ENCODE data around the gene DOCK3.

The DOCK3 gene

GRCh38 chr3:51408021-51408420 lies 733.3 kb downstream of the DOCK3 start:
- Histone ChIP-seq H2AFZ (ENCODE audit: low read length) (no peak overlapping the region), H3K4me3 (ENCODE audit: low read length) (no peak overlapping the region), H3K9me3 (replicated peaks; ENCODE audit: insufficient read depth, low read length) (no peaks in the 10 kb centered on the region), H3K36me3 (replicated peaks; ENCODE audit: insufficient read depth, low read length) (peaks cover 10% of the 10 kb centered on the region; the same call in 1 of the 2 replicates), H3K27ac (ENCODE audit: low read length) (no peak overlapping the region), H3K79me2 (ENCODE audit: low read length) (peaks cover 53% of the 10 kb centered on the region), H3K4me1 (ENCODE audit: low read length) (no peaks in the 10 kb centered on the region), H3K27me3 (replicated peaks; ENCODE audit: insufficient read depth, low read length) (no peaks in the 10 kb centered on the region), H3K9ac (ENCODE audit: low read length) (no peak overlapping the region), H3K4me2 (ENCODE audit: low read depth, low read length) (no peak overlapping the region), H4K20me1 (ENCODE audit: insufficient read depth, low read length) (no peaks in the 10 kb centered on the region), H3F3A (ENCODE audit: insufficient read depth, low read length) (no peaks in the 10 kb centered on the region; the same call in 1 of the 2 replicates), H3K9me2 (replicated peaks; ENCODE audit: insufficient read depth, low read length) (no peaks in the 10 kb centered on the region)
- DNase-seq, result no peak
- TF ChIP-seq CTCF (IDR thresholded peaks at IDR 0.05; ENCODE audit: low read length) (no peak), EZH2phosphoT487 (IDR thresholded peaks at IDR 0.05; ENCODE audit: low read length) (no peak), EZH2 (optimal IDR thresholded peaks at IDR 0.05; ENCODE audit: low read depth, low read length) (no peak)

- H3K36me3 ChIP-seq (replicated peaks; ENCODE audit: insufficient read depth, low read length), result peaks cover 12% of the 10 kb centered on the region; the same call in 1 of the 2 replicates
- H3K4me1 ChIP-seq (ENCODE audit: low read length), result no peaks in the 10 kb centered on the region
- H3K27ac ChIP-seq (ENCODE audit: low read length), result no peak overlapping the region
- H3F3A ChIP-seq (ENCODE audit: insufficient read depth, low read length), result no peaks in the 10 kb centered on the region
- H3K79me2 ChIP-seq (ENCODE audit: low read length), result peaks cover 47% of the 10 kb centered on the region
- no peaks in the 10 kb centered on the region for H3K27me3 ChIP-seq (replicated peaks; ENCODE audit: insufficient read depth, low read length)
- no peaks in the 10 kb centered on the region for H4K20me1 ChIP-seq (ENCODE audit: insufficient read depth, low read length)
- H3K9me3 ChIP-seq (replicated peaks; ENCODE audit: insufficient read depth, low read length), result no peaks in the 10 kb centered on the region
- H3K9ac ChIP-seq (ENCODE audit: low read length), result no peak overlapping the region
- no peak overlapping the region for H2AFZ ChIP-seq (ENCODE audit: low read length)
- no peak for DNase-seq
- H3K9me2 ChIP-seq (replicated peaks; ENCODE audit: insufficient read depth, low read length), result no peaks in the 10 kb centered on the region
- TF ChIP-seq CTCF (IDR thresholded peaks at IDR 0.05; ENCODE audit: low read length) (no peak), EZH2 (optimal IDR thresholded peaks at IDR 0.05; ENCODE audit: low read depth, low read length) (no peak), EZH2phosphoT487 (IDR thresholded peaks at IDR 0.05; ENCODE audit: low read length) (no peak)
- no peak overlapping the region for H3K4me3 ChIP-seq (ENCODE audit: low read length)
- H3K4me2 ChIP-seq (ENCODE audit: low read depth, low read length), result no peak overlapping the region
Measured at GRCh38 chr3:51408813-51409212, 734.1 kb downstream of the DOCK3 start.

GRCh38 chr3:51422211-51422610 lies 747.5 kb downstream of the DOCK3 start:
- H3K36me3 ChIP-seq (replicated peaks; ENCODE audit: insufficient read depth, low read length), result peaks cover 4% of the 10 kb centered on the region; the same call in 1 of the 2 replicates

More at GRCh38 chr3:51422211-51422610, 747.5 kb downstream of the DOCK3 start:
- Histone ChIP-seq H3K79me2 (ENCODE audit: low read length) (no peaks in the 10 kb centered on the region), H3K4me3 (ENCODE audit: low read length) (no peak overlapping the region), H3K4me1 (ENCODE audit: low read length) (no peaks in the 10 kb centered on the region), H2AFZ (ENCODE audit: low read length) (no peak overlapping the region), H3K27ac (ENCODE audit: low read length) (no peak overlapping the region), H3F3A (ENCODE audit: insufficient read depth, low read length) (no peaks in the 10 kb centered on the region), H3K9me2 (replicated peaks; ENCODE audit: insufficient read depth, low read length) (no peaks in the 10 kb centered on the region), H3K9me3 (replicated peaks; ENCODE audit: insufficient read depth, low read length) (no peaks in the 10 kb centered on the region), H3K27me3 (replicated peaks; ENCODE audit: insufficient read depth, low read length) (no peaks in the 10 kb centered on the region), H4K20me1 (ENCODE audit: insufficient read depth, low read length) (no peaks in the 10 kb centered on the region), H3K9ac (ENCODE audit: low read length) (no peak overlapping the region), H3K4me2 (ENCODE audit: low read depth, low read length) (no peak overlapping the region)
- TF ChIP-seq CTCF (IDR thresholded peaks at IDR 0.05; ENCODE audit: low read length), result no peak
- TF ChIP-seq EZH2 (optimal IDR thresholded peaks at IDR 0.05; ENCODE audit: low read depth, low read length), result no peak
- TF ChIP-seq EZH2phosphoT487 (IDR thresholded peaks at IDR 0.05; ENCODE audit: low read length), result no peak
- DNase-seq, result no peak
